HG03442 (cell line): Measurements from ENCODE around the gene PROM2.

ENCODE experiments used
- ATAC-seq: cut with Tn5 transposase; IDR thresholded peaks from one replicate; pipeline ENCODE4 v1.9.1; 2021; ENCODE audit warnings: mild to moderate bottlenecking, moderate library complexity; ENCODE audit not compliant: unreplicated experiment

The PROM2 gene

GRCh38 chr2:95319481-95320343 lies 45.5 kb downstream of the PROM2 start:
- ATAC-seq = no peak

GRCh38 chr2:95320344-95320712 lies 46.1 kb downstream of the PROM2 start:
- no peak for ATAC-seq

GRCh38 chr2:95320986-95321767 lies 46.9 kb downstream of the PROM2 start:
- no peak for ATAC-seq

- ATAC-seq = no peak
Observed at GRCh38 chr2:95323347-95324155, 49.3 kb downstream of the PROM2 start.

GRCh38 chr2:95325026-95325425 lies 50.8 kb downstream of the PROM2 start:
- ATAC-seq = no peak

GRCh38 chr2:95325590-95326432 lies 51.6 kb downstream of the PROM2 start:
- ATAC-seq = no peak

- ATAC-seq = no peak
Observed at GRCh38 chr2:95326433-95327140, 52.3 kb downstream of the PROM2 start.

GRCh38 chr2:95327861-95328260 lies 53.6 kb downstream of the PROM2 start:
- ATAC-seq = no peak

GRCh38 chr2:95328358-95329125 lies 54.3 kb downstream of the PROM2 start:
- no peak for ATAC-seq

GRCh38 chr2:95329401-95329800 lies 55.2 kb downstream of the PROM2 start:
- ATAC-seq = no peak

- ATAC-seq = no peak
Observed at GRCh38 chr2:95329891-95330793, 55.9 kb downstream of the PROM2 start.

GRCh38 chr2:95330794-95331338 lies 56.6 kb downstream of the PROM2 start:
- ATAC-seq = no peak

- no peak for ATAC-seq
Observed at GRCh38 chr2:95331606-95332005, 57.4 kb downstream of the PROM2 start.

GRCh38 chr2:95332036-95332435 lies 57.8 kb downstream of the PROM2 start:
- no peak for ATAC-seq

- ATAC-seq = no peak
Observed at GRCh38 chr2:95333056-95333455, 58.8 kb downstream of the PROM2 start.

- no peak for ATAC-seq
Observed at GRCh38 chr2:95333888-95334338, 59.7 kb downstream of the PROM2 start.

GRCh38 chr2:95334916-95335641 lies 60.8 kb downstream of the PROM2 start:
- no peak for ATAC-seq
